ENCODE results near the gene ZNF358.

Gene ZNF358

DNA sequence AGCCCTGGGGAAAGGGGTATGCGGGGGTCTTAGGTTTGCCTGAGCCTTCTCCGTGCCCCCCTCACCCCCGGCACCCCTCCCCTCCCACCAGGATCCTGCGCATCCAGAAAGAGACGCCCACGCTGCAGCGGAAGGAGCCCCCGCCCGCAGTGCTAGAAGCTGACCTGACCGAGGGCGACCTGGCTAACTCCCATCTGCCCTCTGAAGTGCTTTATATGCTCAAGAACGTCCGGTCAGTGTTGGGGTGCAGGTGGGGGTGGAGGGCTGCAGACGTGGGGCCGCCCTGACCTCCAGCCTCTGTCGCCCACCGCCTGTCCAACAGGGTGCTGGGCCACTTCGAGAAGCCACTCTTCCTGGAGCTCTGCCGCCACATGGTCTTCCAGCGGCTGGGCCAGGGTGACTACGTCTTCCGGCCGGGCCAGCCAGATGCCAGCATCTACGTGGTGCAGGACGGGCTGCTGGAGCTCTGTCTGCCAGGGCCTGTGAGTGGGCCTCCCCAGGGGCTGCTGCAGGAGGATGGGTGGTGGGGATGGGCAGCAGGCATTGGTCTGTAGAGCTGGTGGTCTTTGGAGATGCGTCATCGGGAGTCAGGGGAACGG is 24.0 kb downstream of the ZNF358 start:
- Histone ChIP-seq H3K27ac (ENCODE audit: low read depth, low read length) (no peak overlapping the region), H3K4me3 (ENCODE audit: low read length) (no peak overlapping the region), H3K36me3 (ENCODE audit: control insufficient read depth, low read length) (peaks cover 23% of the 10 kb centered on the region), H3K27me3 (ENCODE audit: control insufficient read depth, low read length) (no peaks in the 10 kb centered on the region), H3K9me3 (ENCODE audit: control insufficient read depth, insufficient read depth, low read length) (no peaks in the 10 kb centered on the region), H3K4me2 (ENCODE audit: low read length) (no peak overlapping the region), H3K9me2 (replicated peaks; ENCODE audit: control insufficient read depth, low read length) (no peaks in the 10 kb centered on the region), H3K79me2 (ENCODE audit: control insufficient read depth, low read length) (peaks cover 3% of the 10 kb centered on the region; the same call in 1 of the 2 replicates), H4K20me1 (ENCODE audit: control insufficient read depth, insufficient read depth, low read depth, low read length) (no peaks in the 10 kb centered on the region), H3F3A (ENCODE audit: control insufficient read depth, insufficient read depth) (peaks cover 3% of the 10 kb centered on the region; the same call in 1 of the 2 replicates), H3K4me1 (ENCODE audit: control insufficient read depth, low read length) (peaks cover 5% of the 10 kb centered on the region)
- no peak for TF ChIP-seq EZH2phosphoT487 (IDR thresholded peaks at IDR 0.05; ENCODE audit: borderline replicate concordance, low read length)
- TF ChIP-seq, protein P1, sequence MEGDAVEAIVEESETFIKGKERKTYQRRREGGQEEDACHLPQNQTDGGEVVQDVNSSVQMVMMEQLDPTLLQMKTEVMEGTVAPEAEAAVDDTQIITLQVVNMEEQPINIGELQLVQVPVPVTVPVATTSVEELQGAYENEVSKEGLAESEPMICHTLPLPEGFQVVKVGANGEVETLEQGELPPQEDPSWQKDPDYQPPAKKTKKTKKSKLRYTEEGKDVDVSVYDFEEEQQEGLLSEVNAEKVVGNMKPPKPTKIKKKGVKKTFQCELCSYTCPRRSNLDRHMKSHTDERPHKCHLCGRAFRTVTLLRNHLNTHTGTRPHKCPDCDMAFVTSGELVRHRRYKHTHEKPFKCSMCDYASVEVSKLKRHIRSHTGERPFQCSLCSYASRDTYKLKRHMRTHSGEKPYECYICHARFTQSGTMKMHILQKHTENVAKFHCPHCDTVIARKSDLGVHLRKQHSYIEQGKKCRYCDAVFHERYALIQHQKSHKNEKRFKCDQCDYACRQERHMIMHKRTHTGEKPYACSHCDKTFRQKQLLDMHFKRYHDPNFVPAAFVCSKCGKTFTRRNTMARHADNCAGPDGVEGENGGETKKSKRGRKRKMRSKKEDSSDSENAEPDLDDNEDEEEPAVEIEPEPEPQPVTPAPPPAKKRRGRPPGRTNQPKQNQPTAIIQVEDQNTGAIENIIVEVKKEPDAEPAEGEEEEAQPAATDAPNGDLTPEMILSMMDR (IDR thresholded peaks at IDR 0.05; ENCODE audit: low read depth, low read length, poor library complexity, severe bottlenecking), result no peak

DNA sequence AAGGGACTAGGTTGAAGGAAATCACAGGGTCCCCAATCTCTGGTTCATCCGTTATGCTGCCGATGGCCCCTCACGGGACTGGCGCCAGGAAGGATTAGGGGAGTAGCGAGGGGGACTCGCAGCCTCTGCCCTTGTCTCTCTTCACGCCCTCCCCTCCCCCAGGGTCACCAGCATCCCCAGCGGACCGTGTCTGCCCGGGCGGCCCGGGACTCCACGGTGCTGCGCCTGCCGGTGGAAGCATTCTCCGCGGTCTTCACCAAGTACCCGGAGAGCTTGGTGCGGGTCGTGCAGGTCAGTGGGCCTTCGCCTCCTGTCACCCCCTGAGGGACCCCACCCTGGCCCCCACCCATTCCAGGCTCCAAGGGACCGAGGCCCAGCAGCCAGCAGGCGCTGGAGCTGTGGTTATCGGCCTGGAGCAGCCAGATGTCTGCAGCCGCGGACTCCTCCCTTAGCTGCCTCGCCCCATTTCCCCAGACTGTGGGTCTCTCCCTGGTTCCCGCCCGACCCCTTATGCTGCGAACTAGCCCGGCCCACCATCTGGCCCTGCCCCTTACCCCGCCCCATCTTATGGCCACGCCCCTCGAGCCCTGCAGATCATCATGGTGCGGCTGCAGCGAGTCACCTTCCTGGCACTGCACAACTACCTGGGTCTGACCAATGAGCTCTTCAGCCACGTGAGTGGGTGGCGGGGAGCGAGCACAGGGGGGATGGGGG is 25.0 kb downstream of the ZNF358 start:
- Histone ChIP-seq H3K27ac (ENCODE audit: low read depth, low read length) (no peak overlapping the region), H4K20me1 (ENCODE audit: control insufficient read depth, insufficient read depth, low read depth, low read length) (no peaks in the 10 kb centered on the region), H3K36me3 (ENCODE audit: control insufficient read depth, low read length) (peaks cover 23% of the 10 kb centered on the region), H3K4me2 (ENCODE audit: low read length) (no peak overlapping the region), H3K4me1 (ENCODE audit: control insufficient read depth, low read length) (peaks cover 5% of the 10 kb centered on the region), H3F3A (ENCODE audit: control insufficient read depth, insufficient read depth) (peaks cover 4% of the 10 kb centered on the region; the same call in 1 of the 2 replicates), H3K4me3 (ENCODE audit: low read length) (no peak overlapping the region), H3K79me2 (ENCODE audit: control insufficient read depth, low read length) (no peaks in the 10 kb centered on the region; the same call in 1 of the 2 replicates), H3K27me3 (ENCODE audit: control insufficient read depth, low read length) (no peaks in the 10 kb centered on the region), H3K9me3 (ENCODE audit: control insufficient read depth, insufficient read depth, low read length) (no peaks in the 10 kb centered on the region), H3K9me2 (replicated peaks; ENCODE audit: control insufficient read depth, low read length) (no peaks in the 10 kb centered on the region)
- no peak for TF ChIP-seq EZH2phosphoT487 (IDR thresholded peaks at IDR 0.05; ENCODE audit: borderline replicate concordance, low read length)
- TF ChIP-seq, protein P1 (IDR thresholded peaks at IDR 0.05; ENCODE audit: low read depth, low read length, poor library complexity, severe bottlenecking), result no peak

DNA sequence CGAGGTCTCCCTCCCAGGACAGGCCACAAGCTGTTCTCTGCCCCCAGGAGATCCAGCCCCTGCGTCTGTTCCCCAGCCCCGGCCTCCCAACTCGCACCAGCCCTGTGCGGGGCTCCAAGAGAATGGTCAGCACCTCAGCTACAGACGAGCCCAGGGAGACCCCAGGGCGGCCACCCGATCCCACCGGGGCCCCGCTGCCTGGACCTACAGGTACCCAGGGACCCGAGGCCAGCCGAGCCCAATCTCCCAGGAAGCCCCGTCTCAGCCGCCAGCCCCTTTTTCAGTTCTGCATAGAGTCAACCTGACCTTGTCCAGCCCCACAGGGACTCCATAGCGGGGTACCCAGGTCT is 25.5 kb downstream of the ZNF358 start:
- H3F3A ChIP-seq (ENCODE audit: control insufficient read depth, insufficient read depth), result peaks cover 5% of the 10 kb centered on the region; the same call in 1 of the 2 replicates
- H3K4me3 ChIP-seq (ENCODE audit: low read length), result no peak overlapping the region
- no peaks in the 10 kb centered on the region for H4K20me1 ChIP-seq (ENCODE audit: control insufficient read depth, insufficient read depth, low read depth, low read length)
- H3K9me3 ChIP-seq (ENCODE audit: control insufficient read depth, insufficient read depth, low read length), result no peaks in the 10 kb centered on the region
- H3K27ac ChIP-seq (ENCODE audit: low read depth, low read length), result no peak overlapping the region
- H3K4me1 ChIP-seq (ENCODE audit: control insufficient read depth, low read length), result peaks cover 2% of the 10 kb centered on the region
- H3K9me2 ChIP-seq (replicated peaks; ENCODE audit: control insufficient read depth, low read length), result no peaks in the 10 kb centered on the region
- no peaks in the 10 kb centered on the region for H3K27me3 ChIP-seq (ENCODE audit: control insufficient read depth, low read length)
- H3K36me3 ChIP-seq (ENCODE audit: control insufficient read depth, low read length), result peaks cover 23% of the 10 kb centered on the region
- TF ChIP-seq, protein P1 (IDR thresholded peaks at IDR 0.05; ENCODE audit: low read depth, low read length, poor library complexity, severe bottlenecking), result no peak
- TF ChIP-seq EZH2phosphoT487 (IDR thresholded peaks at IDR 0.05; ENCODE audit: borderline replicate concordance, low read length), result no peak
- no peaks in the 10 kb centered on the region for H3K79me2 ChIP-seq (ENCODE audit: control insufficient read depth, low read length)
- H3K4me2 ChIP-seq (ENCODE audit: low read length), result no peak overlapping the region

Data from DOHH2 (cell line).